IPS-18c (cell line): Measurements from ENCODE around the gene MCTS1.
"Not testable (repeated sequence)": the region's sequence is repeated elsewhere in the genome, so short reads cannot be mapped to it uniquely, and the experiment has no call there.

Source experiments
- H3K4me3 ChIP-seq: 2 replicates; pipeline ENCODE4 v1.7.0; 2013; ENCODE audit warnings: low read depth, mild to moderate bottlenecking, low read length, moderate library complexity; ENCODE audit not compliant: insufficient read depth
- H3K9me3 ChIP-seq: one replicate; pipeline ENCODE4 v1.6.1; 2013; ENCODE audit warnings: mild to moderate bottlenecking, low read length, moderate library complexity; ENCODE audit not compliant: control insufficient read depth, insufficient read depth

The MCTS1 gene

GRCh38 chrX:120612086-120612485, 8.2 kb downstream of the MCTS1 start:
- Histone ChIP-seq H3K9me3 (peaks cover 3% of the 10 kb centered on the region), H3K4me3 (no peak overlapping the region)

DNA sequence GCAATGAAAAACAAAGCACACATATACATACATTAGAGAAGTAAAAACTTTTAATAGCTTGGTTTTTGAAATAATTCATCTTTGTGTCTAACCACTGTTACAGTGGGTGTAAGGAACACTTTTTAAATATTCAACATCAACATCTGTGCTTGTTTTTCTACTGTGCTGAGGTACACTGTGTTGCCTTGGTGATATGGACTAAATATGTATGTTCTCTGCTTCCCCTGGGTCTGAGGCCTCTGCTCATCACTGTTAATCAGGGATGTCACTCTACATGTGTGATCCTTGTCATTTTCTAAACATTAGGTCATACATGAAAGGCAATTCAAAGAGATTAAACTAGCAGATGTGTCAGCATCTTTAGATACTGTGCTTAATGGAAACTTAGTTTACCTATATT, 10.9 kb downstream of the MCTS1 start:
- Histone ChIP-seq H3K9me3 (peaks cover 3% of the 10 kb centered on the region), H3K4me3 (no peak overlapping the region)

DNA sequence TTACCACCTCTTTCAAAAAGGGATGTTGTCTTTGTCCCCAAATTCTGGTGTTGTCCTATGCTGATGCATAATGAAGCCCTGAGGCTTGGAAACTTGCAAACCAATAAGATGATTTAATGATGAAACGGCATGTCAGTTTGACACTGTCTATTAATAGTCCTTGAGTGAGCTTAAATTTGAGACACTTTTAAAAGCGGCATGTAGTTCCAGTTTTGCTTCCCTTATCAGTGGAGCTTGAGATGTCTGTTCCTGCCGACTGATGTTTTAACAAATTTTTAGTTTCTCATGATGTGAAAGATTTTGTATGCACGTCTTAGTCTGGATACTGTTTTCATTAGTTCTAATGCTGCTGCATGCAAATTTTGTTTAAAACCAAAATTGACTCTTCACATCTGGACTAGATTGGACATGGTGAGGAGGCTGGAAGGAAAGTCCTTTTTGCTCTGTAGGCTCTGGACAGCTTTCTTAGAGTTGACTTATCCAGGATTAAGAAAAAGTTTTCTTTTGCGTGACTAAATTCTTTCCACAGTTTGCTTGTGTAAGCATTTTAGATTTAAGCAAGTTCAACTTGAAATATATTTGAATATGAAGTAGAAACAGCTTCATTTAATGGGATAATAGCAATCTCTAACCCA, 14.2 kb downstream of the MCTS1 start:
- Histone ChIP-seq H3K9me3 (peaks cover 2% of the 10 kb centered on the region), H3K4me3 (no peak overlapping the region)

- H3K4me3 ChIP-seq, result no peak overlapping the region
- H3K9me3 ChIP-seq, result peaks cover 3% of the 10 kb centered on the region
Observed at GRCh38 chrX:120625371-120625770, 21.5 kb downstream of the MCTS1 start.

DNA sequence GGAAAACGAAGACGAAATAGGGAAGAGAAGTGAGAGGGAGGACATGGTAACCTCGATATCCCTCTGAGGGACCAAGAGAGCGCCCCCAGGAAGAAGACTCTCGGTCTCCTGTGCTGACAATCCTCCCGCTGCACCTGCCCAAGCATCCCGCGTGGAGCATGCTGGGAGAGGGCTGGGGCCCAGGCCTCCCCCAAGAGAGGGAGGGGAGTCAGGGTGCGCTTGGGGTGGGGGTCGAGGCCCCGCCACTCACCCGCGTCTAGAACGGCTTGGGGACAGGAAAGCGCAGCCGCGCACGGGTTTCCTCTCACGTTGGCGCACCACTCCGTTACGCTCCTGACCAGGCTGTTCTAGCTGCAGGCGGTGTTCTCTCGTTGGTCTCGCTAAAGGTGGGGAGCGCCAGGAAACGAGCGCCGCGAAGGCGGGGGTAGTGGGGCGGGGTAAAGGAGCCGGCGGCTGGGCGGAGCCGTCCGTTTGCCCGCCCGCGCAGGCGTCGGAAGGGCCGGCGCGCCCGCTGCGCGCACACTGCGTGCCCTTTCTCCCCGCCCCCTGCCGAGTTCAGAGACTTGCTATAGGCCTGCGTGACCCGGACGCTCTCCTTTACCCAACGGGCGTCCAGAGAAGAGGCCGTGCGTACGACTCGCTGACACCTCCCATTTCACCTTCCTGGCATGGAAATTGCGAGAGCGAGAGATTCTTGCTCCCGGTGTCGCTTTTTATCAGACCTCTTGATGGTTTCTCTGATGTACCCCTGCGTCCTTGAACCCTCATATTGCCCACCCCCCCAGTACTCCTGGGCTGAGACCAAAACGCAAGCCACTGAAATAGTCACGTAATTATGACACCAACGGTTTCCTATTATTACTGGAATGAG, 26.0 kb downstream of the MCTS1 start, which contains the start of gene C1GALT1C1:
Gene C1GALT1C1, minus strand, starts transcription at position 388 of the 871 bp plus-strand sequence. CDS start 2,888 bp downstream, outside the sequence.
- Histone ChIP-seq H3K9me3 (peaks cover 3% of the 10 kb centered on the region), H3K4me3 (peak within 1 kb of the TSS; percentile 61)

DNA sequence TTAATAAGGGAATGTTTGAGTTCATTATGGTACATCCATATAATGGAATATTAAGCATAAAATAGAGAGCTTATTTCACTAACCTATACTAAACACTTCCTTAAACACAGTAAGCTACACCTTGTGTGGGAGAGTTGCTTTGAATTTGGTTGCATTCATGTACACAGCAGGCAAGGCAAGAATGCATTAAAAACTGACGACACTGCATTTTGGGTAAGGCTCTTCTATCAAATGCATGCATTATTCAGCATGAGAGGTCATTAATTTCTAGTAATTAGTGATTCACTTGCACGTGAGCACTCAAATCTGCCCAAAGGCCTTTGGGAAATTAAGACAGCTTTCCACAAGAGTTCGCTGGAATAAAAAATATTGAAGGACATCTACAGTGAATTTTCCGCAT, 34.7 kb downstream of the MCTS1 start:
- Histone ChIP-seq H3K4me3 (no peak overlapping the region), H3K9me3 (peaks cover 2% of the 10 kb centered on the region)

DNA sequence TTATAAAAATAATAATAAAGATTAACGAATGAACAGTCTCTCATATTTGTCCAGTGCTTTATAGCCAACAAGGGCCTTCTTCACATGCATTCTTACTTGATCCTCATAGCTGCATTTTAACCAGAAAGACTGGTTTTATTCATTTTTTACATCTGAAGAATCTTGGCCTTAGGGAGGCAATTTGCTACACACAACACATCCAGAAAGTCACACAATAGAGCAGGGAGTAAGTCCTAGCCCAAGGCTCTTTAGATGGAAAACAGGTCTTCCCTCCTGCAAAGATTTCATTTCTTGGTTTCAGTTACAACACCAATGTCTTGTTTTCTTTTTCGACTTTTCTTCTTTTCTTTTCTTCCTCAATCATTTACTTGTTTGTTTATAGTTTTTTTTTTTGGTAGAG, 39.0 kb downstream of the MCTS1 start:
- Histone ChIP-seq H3K4me3 (no peak overlapping the region), H3K9me3 (peaks cover 8% of the 10 kb centered on the region)

- H3K4me3 ChIP-seq, result no peak overlapping the region
- H3K9me3 ChIP-seq, result peaks cover 8% of the 10 kb centered on the region
Observed at GRCh38 chrX:120647127-120647526, 43.2 kb downstream of the MCTS1 start.

- not testable (repeated sequence) for H3K9me3 ChIP-seq, H3K4me3 ChIP-seq
Observed at GRCh38 chrX:120652256-120652655, 48.4 kb downstream of the MCTS1 start.

DNA sequence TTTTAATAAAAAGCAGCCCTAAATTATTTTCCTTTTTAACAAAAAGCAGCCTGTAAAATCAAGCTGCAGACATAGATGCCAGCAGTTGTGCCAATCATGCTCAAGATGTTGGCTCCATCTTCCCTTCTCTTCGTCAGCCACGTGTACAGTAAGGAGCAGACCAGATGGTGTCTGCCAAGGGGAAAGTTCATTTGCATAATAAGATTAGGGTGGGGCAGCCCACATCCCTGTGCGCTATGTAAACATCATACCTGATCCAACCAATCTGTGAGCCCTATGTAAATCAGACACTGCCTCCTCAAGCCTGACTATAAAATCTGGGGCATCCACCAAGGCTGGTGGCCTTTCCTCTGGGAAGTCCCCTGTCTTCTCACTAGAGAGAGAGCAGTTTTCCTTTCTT, 49.1 kb downstream of the MCTS1 start:
- H3K9me3 ChIP-seq, result peaks cover 5% of the 10 kb centered on the region
- no peak overlapping the region for H3K4me3 ChIP-seq

- peaks cover 2% of the 10 kb centered on the region for H3K9me3 ChIP-seq
- H3K4me3 ChIP-seq, result no peak overlapping the region
Observed at GRCh38 chrX:120660637-120661036, 56.7 kb downstream of the MCTS1 start.
